Left ventricle myocardium superior (tissue), 1 donor: ENCODE measurements around the gene CDH26. TPM values are rescaled to one million over a fixed set of nuclear protein-coding genes. Genes with fewer than 3 reads are reported as not detected.

Experiments used
- ATAC-seq: fragments of 200-7000 bp; cut with Tn5 transposase; one replicate; pipeline ENCODE4 v1.9.1; 2020; ENCODE audit warnings: mild to moderate bottlenecking, moderate library complexity
- DNase-seq: peaks from one replicate; pipeline ENCODE4 v3.0.0-alpha.2; 2020
- intact Hi-C: fragments of 100-400 bp; cut with micrococcal nuclease; formaldehyde crosslinking; loops from one replicate; pipeline ENCODE4 v1.11.0; 2022
- total RNA-seq: library from RNA; stranded (reverse); fragmentation: NEBNext Ultra II Directional; extraction: Animal tissue kit (Norgen Biotek cat#: 25700); gene quantifications from one replicate; pipeline ENCODE4 v1.2.1, GENCODE V29; 2021
- donor health status: DM: no; HTN: yes; CAD: no; lungs with severe emphysema.

Gene CDH26
- total RNA-seq, 1 donor from 2014 or later, result 1.6 TPM

DNA sequence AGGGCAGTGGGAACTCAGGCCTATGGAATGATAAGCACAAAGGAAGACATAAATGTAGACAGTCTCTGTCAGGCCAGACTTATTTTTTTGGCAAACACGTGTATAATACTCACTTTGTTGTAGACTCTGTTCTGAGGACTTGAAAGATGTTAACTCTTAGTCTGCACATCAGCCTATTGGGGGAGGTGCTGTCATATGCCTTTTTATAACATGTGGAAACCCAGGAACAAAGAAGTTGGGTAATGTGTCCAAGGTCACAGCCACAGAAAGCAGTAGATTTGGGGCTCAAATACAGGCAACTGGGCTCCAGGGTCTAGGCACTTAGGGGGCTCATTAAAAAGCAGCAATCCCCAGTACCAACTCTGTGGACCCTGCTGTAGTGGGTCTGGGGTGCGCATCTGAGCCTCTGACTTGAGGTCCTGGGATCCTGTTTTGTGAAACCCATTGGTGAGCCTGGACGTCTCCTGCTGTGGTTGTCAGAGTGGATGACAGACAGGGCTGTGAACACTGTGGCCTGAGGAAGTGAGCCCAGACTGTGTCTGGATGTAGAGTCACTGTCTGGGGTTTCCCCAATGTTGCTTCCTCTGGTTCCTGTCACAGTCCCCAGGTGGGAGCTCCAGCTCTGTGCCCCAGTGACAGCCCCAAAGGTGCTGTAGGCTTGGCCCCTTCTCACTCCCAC is 50.0 kb downstream of the CDH26 start:
- intact Hi-C loops, result no loop called here
- peak; percentile 20 for ATAC-seq

DNA sequence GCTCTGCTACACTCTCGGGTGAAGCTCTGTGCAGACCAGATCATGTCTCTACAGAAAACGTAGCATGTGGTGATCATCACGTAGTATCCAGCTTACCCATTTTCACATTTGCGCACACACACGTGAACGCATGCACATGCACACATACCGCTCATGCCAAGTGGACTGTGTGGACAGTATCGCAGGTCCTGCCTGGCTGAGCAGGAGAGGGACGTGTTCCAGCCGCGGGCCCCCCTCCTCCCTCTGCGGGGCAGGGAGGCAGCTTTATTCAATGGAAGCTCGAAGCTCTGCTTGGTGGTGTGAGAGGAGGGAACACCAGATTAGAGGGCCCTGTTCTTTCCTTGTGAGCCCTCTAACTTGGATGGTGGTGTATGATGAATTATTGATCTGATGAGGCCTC is 51.1 kb downstream of the CDH26 start:
- DNase-seq (no peak), ATAC-seq (no peak)
- intact Hi-C loops, result no loop called here

More for the DNA sequence above, 50.0 kb downstream of the CDH26 start:
- DNase-seq, result no peak

DNA sequence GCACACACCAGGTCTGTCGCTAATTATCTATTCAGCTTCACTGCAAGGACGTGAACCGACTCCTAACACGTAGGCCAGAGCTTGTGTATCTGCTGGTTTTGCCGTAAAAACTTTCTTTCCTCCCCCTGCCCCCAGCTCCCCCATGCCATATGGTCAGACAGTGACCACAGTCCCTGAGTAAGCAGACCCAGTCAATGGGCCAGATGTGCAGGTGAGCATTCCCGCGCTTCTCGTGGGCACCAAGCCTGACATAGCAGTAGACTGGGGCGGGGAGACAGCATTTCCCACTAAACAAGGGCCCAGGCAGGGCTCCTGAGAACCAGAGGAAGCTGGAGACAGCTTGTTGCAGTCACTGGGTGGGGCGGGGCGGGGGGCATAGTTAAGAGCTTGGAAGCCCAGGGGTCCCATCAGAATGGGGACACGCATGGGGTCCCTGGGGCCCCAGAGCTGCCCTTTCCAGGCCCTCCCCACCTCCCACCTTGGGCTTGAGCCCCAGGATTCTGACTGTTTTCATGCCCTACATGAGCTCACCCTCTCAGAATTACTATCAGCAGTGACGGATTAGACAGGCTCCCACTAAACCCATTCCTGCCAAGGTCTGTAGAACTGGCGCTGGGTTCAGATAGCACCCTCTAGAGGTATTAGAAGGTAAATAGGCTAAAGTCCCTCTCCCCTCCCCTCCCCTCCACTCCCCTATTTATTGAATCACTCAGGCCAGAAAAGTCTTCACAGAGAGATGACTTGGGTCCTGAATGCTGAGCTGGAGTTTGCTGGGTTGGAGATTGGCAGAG is 51.8 kb downstream of the CDH26 start:
- ATAC-seq, result no peak
- intact Hi-C loops, result no loop called here
- no peak for DNase-seq

- intact Hi-C loops, result no loop called here
- ATAC-seq (no peak), DNase-seq (no peak)
Observed at GRCh38 chr20:60010689-60011458, 52.7 kb downstream of the CDH26 start.

GRCh38 chr20:60011512-60012507 is 53.6 kb downstream of the CDH26 start:
- ATAC-seq, result no peak
- no peak for DNase-seq
- intact Hi-C loops, result no loop called here

DNA sequence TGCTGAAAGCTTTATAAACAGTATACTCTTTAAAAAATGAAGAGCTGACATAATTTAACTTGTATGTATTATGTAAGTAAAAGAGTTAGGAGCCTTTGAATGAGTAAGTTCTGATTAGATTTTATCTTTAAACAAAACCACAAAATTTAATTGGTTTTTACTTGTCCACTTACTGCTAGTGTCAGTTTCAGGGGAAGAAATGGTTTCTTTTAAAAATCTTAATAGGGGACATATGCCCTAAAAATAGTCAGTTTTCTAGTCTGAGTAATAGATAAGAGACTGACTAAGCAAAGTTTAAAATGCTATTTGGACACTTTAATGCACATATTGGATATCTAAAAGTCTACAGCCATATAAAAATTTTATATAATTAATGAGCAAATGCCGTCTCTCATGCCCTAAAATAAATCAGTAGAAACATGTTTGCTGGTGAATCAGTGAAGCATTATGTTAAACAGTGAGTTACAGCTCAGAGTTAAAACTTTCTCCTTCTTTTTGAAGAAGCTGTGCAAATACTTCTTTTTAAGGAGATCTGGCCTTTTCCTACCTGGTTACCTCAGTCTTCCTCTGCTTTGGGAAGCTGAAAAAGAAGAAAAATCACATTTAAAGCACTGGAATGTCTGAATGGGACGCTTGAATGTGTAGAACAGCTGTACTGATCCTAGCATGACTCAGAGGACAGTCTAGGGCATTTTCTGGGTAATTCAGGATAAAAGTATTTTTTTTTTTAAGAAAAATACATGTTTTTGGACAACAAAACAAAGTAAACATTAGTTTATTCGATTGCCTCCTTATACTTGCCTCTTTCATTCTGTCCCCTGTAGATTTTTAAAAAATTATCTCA is 55.3 kb downstream of the CDH26 start:
- ATAC-seq, result no peak
- intact Hi-C loops, result no loop called here
- DNase-seq, result no peak

DNA sequence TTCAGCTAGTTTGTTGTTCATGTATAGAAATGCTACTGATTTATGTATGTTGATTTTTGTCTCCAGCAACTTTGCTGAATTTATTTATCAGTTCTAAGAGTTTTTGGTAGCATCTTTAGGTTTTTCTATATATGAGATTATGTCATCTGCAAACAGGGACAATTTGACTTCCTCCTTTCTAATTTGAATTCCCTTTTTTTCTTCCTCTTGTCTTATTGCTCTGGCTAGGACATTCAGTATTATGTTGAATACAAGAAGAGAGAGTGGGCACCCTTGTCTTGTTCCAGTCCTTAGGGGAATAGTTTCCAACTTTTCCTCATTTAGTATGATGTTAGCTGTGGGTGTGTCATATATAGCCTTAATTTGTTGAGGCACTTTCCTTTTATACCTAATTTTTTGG is 58.2 kb downstream of the CDH26 start:
- ATAC-seq (no peak), DNase-seq (no peak)
- intact Hi-C loops, result no loop called here

- no peak for DNase-seq
- no peak for ATAC-seq
- intact Hi-C loops, result no loop called here
Observed at GRCh38 chr20:60020251-60020650, 62.0 kb downstream of the CDH26 start.

- DNase-seq, result no peak
- ATAC-seq, result no peak
- intact Hi-C loops, result no loop called here
Observed at GRCh38 chr20:60021104-60021503, 62.9 kb downstream of the CDH26 start.

DNA sequence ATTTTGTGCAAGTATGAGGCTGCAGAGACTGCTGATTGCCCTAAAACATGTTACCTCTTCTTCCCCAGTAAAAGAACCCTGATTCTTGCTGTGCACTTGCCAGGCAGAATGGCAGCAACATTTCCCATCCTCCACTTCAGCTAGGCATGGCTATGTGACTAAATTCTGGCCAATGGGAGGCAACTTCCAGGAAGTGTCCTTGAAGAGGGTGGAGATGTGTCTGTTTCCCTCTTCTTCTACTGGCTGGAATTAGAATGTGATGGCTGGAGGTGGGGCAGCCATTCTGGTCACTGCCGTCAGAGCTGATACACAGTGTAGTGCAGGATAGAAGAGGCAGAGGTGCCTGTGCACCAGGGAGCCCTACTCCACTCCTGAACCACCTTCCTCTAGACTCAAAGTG is 64.6 kb downstream of the CDH26 start:
- no peak for DNase-seq
- intact Hi-C loops, result no loop called here
- no peak for ATAC-seq

DNA sequence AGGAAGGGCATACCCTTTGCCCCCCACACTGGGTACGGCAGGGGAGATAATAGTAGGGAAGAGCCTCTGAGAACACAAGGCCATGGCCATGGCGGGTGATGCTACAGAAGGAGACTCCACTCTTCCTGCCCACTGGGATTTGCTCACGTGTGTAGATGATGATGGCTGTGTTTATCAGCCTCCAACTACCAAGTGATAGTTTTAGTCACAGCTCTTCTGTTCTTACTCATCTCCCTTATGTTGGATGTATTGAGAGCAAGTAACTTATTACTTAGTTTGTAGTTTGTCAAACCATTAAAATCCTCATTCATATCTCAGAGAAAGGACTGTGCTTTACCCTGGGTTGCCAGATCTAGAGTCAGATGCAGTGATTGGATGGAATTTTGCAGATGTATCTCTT is 66.0 kb downstream of the CDH26 start:
- ATAC-seq, result no peak
- intact Hi-C loops, result no loop called here
- DNase-seq, result no peak

- intact Hi-C loops, result no loop called here
- no peak for ATAC-seq
- no peak for DNase-seq
Observed at GRCh38 chr20:60024801-60025200, 66.6 kb downstream of the CDH26 start.

DNA sequence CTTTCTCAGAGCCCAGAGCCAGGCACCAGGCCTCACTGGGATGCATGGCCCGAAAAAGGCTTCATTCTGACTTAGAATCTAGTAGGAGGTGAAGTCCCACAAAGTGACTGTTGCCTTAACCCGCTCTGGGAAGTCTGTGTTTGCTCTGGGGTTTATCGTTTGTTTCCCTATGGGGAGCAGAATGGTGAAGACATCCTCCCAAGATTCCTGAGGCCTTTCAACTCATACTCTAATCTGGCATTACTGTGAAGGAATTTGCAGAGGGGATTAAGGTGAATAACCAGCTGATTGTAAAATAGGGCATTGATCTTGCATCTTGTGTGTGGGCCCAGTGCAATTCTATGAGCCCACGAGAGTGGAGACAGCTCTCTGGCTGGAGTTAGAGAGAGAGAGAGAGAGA is 67.8 kb downstream of the CDH26 start:
- DNase-seq, result no peak
- intact Hi-C loops, result no loop called here
- no peak for ATAC-seq

- ATAC-seq, result no peak
- intact Hi-C loops, result no loop called here
- DNase-seq, result no peak
Observed at GRCh38 chr20:60030471-60030870, 72.2 kb downstream of the CDH26 start.

- ATAC-seq (no peak), DNase-seq (no peak)
- intact Hi-C loops, result no loop called here
Observed at GRCh38 chr20:60031107-60031506, 72.9 kb downstream of the CDH26 start.

GRCh38 chr20:60034231-60035110 is 76.2 kb downstream of the CDH26 start:
- ATAC-seq, result peak; percentile 96
- intact Hi-C loops, result no loop called here

GRCh38 chr20:60035486-60035885 is 77.3 kb downstream of the CDH26 start:
- intact Hi-C loops, result no loop called here
- DNase-seq, result no peak
- no peak for ATAC-seq

More at GRCh38 chr20:60034231-60035110, 76.2 kb downstream of the CDH26 start:
- peak; percentile 73 for DNase-seq
